ENCODE results near the gene CXCL9. TPM values are rescaled to one million over a fixed set of nuclear protein-coding genes. Genes with fewer than 3 reads are reported as not detected.

The CXCL9 gene
- total RNA-seq, 1 donor from 2014 or later, result 1.4 TPM

GRCh38 chr4:76024065-76024464, 16.8 kb upstream of the CXCL9 start:
- H3K27me3 ChIP-seq, result no peaks in the 10 kb centered on the region
- H3K27ac ChIP-seq, result no peak overlapping the region
- intact Hi-C loops (cut with DNase I), result no loop called here
- no peak for TF ChIP-seq CTCF (IDR thresholded peaks at IDR 0.05)
- ATAC-seq (no peak), DNase-seq (no peak)
- no peaks in the 10 kb centered on the region for H3K36me3 ChIP-seq
- H3K4me3 ChIP-seq, result no peak overlapping the region
- no peaks in the 10 kb centered on the region for H3K9me3 ChIP-seq
- H3K4me1 ChIP-seq, result no peaks in the 10 kb centered on the region

- H3K4me3 ChIP-seq, result no peak within 1 kb of the TSS
- H3K36me3 ChIP-seq, result no peaks in the 10 kb centered on the region
- no peaks in the 10 kb centered on the region for H3K27me3 ChIP-seq
- ATAC-seq (peak; percentile 48), DNase-seq (no peak)
- no peaks in the 10 kb centered on the region for H3K4me1 ChIP-seq
- H3K27ac ChIP-seq, result no peak within 1 kb of the TSS
- intact Hi-C loops (cut with DNase I), result no loop called here
- H3K9me3 ChIP-seq, result no peaks in the 10 kb centered on the region
- TF ChIP-seq CTCF (IDR thresholded peaks at IDR 0.05), result no peak
Measured at GRCh38 chr4:76023389-76023788, 16.1 kb upstream of the CXCL9 start, which contains the start of gene CXCL10. Gene CXCL10, minus strand, starts transcription at chr4:76023497. Its CDS starts 66 bp downstream, at chr4:76023431.

GRCh38 chr4:76022677-76023076, 15.4 kb upstream of the CXCL9 start:
- H3K9me3 ChIP-seq, result no peaks in the 10 kb centered on the region
- DNase-seq (no peak), ATAC-seq (no peak)
- H3K27me3 ChIP-seq, result no peaks in the 10 kb centered on the region
- intact Hi-C loops (cut with DNase I), result no loop called here
- no peak overlapping the region for H3K4me3 ChIP-seq
- H3K4me1 ChIP-seq, result no peaks in the 10 kb centered on the region
- H3K27ac ChIP-seq, result no peak overlapping the region
- TF ChIP-seq CTCF (IDR thresholded peaks at IDR 0.05), result no peak
- H3K36me3 ChIP-seq, result no peaks in the 10 kb centered on the region

GRCh38 chr4:76022031-76022430, 14.7 kb upstream of the CXCL9 start:
- intact Hi-C loops (cut with DNase I), result no loop called here
- H3K4me3 ChIP-seq, result no peak overlapping the region

GRCh38 chr4:76017056-76017686, 9.9 kb upstream of the CXCL9 start:
- Histone ChIP-seq H3K27me3 (no peaks in the 10 kb centered on the region), H3K4me1 (no peaks in the 10 kb centered on the region), H3K4me3 (no peak overlapping the region), H3K36me3 (no peaks in the 10 kb centered on the region), H3K27ac (no peak overlapping the region), H3K9me3 (no peaks in the 10 kb centered on the region)
- DNase-seq (no peak), ATAC-seq (no peak)
- intact Hi-C loops (cut with DNase I), result no loop called here
- no peak for TF ChIP-seq CTCF (IDR thresholded peaks at IDR 0.05)

More at GRCh38 chr4:76022031-76022430, 14.7 kb upstream of the CXCL9 start:
- ATAC-seq, result no peak
- Histone ChIP-seq H3K9me3 (no peaks in the 10 kb centered on the region), H3K36me3 (no peaks in the 10 kb centered on the region), H3K4me1 (no peaks in the 10 kb centered on the region), H3K27ac (no peak overlapping the region), H3K27me3 (no peaks in the 10 kb centered on the region)
- no peak for DNase-seq
- no peak for TF ChIP-seq CTCF (IDR thresholded peaks at IDR 0.05)

GRCh38 chr4:76016393-76016792, 9.1 kb upstream of the CXCL9 start:
- no peak overlapping the region for H3K4me3 ChIP-seq
- TF ChIP-seq CTCF (IDR thresholded peaks at IDR 0.05), result no peak
- no peak overlapping the region for H3K27ac ChIP-seq
- intact Hi-C loops (cut with DNase I), result no loop called here
- H3K9me3 ChIP-seq, result no peaks in the 10 kb centered on the region
- DNase-seq (no peak), ATAC-seq (no peak)
- H3K36me3 ChIP-seq, result no peaks in the 10 kb centered on the region
- peaks cover 3% of the 10 kb centered on the region for H3K4me1 ChIP-seq
- H3K27me3 ChIP-seq, result no peaks in the 10 kb centered on the region

Measured in upper lobe of right lung (tissue), 1 donor.